ENCODE results near the gene DDO.

- TF ChIP-seq PATZ1 (CRISPR knock-in tag; IDR thresholded peaks at IDR 0.05; ENCODE audit: borderline replicate concordance) (no peak), ZFP3 (CRISPR knock-in tag; IDR thresholded peaks at IDR 0.05) (no peak), ZFP30 (CRISPR knock-in tag; IDR thresholded peaks at IDR 0.05) (no peak), RARB (CRISPR knock-in tag; IDR thresholded peaks at IDR 0.05) (no peak), CSDC2 (CRISPR knock-in tag; IDR thresholded peaks at IDR 0.05) (no peak), CREB5 (CRISPR knock-in tag; IDR thresholded peaks at IDR 0.05; ENCODE audit: low read depth) (no peak), SNAI2 (CRISPR knock-in tag; IDR thresholded peaks at IDR 0.05) (no peak), GLIS3 (CRISPR knock-in tag; IDR thresholded peaks at IDR 0.05) (no peak), ZNF8 (CRISPR knock-in tag; IDR thresholded peaks at IDR 0.05) (no peak), TOX (CRISPR knock-in tag; IDR thresholded peaks at IDR 0.05; ENCODE audit: borderline replicate concordance) (no peak), TCF4 (CRISPR knock-in tag; IDR thresholded peaks at IDR 0.05; ENCODE audit: borderline replicate concordance) (no peak), CSRNP3 (CRISPR knock-in tag; IDR thresholded peaks at IDR 0.05) (no peak), ISL1 (CRISPR knock-in tag; IDR thresholded peaks at IDR 0.05) (no peak), ARNTL (CRISPR knock-in tag; IDR thresholded peaks at IDR 0.05; ENCODE audit: borderline replicate concordance, low read depth) (no peak)
Measured at GRCh38 chr6:110434961-110435602, 19.7 kb upstream of the DDO start.

Measured in SK-N-SH treated with all-trans-retinoic acid at 6 μM for 48 hours (cell line).